ENCODE results near the gene HOMER2.

The HOMER2 gene

DNA sequence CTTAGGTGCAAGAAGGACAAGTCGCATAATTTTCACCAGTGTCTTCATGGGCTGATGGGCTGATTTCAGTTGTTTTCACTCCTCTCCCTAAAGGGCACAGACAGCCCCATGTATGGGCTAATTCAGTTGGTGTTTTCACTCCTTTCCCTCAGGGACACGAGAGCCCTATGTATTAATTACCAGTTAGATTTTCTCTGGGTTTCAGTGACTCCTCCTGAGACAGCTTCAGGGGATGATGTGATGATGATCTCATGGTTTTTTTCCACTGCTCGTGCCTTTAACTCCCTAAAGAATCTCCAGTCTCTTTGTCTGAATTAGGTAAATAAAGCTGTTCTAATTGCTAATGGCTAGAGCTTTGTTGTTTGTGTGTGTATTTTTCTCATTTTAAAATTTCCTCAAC, 43.4 kb upstream of the HOMER2 start:
- TF ChIP-seq EZH2phosphoT487 (IDR thresholded peaks at IDR 0.05; ENCODE audit: low read depth): no peak
- H3K9ac ChIP-seq (ENCODE audit: low read length): no peak overlapping the region
- no peak overlapping the region for H3K27ac ChIP-seq (ENCODE audit: low read length)
- H3K4me3 ChIP-seq (ENCODE audit: low read length): no peak overlapping the region
- H3K36me3 ChIP-seq (replicated peaks; ENCODE audit: low read depth, low read length): peaks cover 4% of the 10 kb centered on the region
- H3K9me3 ChIP-seq (ENCODE audit: insufficient read depth, low read length): no peaks in the 10 kb centered on the region
- peaks cover 6% of the 10 kb centered on the region for H3K4me1 ChIP-seq (ENCODE audit: low read length)
- H3K4me2 ChIP-seq (ENCODE audit: low read length): no peak overlapping the region
- no peaks in the 10 kb centered on the region for H3K79me2 ChIP-seq (ENCODE audit: low read length)
- H4K20me1 ChIP-seq (ENCODE audit: insufficient read depth, low read length): no peaks in the 10 kb centered on the region
- no peaks in the 10 kb centered on the region for H3K27me3 ChIP-seq (ENCODE audit: low read depth, low read length)
- H2AFZ ChIP-seq (ENCODE audit: low read depth, low read length): no peak overlapping the region

DNA sequence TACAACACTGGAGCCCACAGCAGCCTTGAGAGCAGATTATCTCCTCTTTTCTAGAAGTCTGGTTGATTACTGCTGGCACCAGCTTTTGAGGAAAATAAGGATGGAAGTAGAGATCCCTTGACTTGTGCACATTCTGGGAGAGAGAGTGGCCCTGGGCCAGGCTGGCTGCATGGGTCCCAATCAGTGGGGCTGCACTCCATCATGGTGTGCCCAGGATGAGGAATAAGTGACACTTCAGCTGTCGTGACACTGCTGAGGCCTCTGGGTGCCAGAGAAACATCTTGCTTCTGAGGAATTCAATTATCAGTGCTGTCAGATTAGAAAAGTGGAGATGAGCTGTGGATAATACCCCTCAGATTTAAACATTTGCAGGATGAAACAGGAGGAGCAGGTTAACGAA, 42.6 kb upstream of the HOMER2 start:
- no peak overlapping the region for H2AFZ ChIP-seq (ENCODE audit: low read depth, low read length)
- no peak overlapping the region for H3K27ac ChIP-seq (ENCODE audit: low read length)
- H3K9ac ChIP-seq (ENCODE audit: low read length): no peak overlapping the region
- H3K79me2 ChIP-seq (ENCODE audit: low read length): no peaks in the 10 kb centered on the region
- H3K9me3 ChIP-seq (ENCODE audit: insufficient read depth, low read length): no peaks in the 10 kb centered on the region
- H3K4me3 ChIP-seq (ENCODE audit: low read length): no peak overlapping the region
- TF ChIP-seq EZH2phosphoT487 (IDR thresholded peaks at IDR 0.05; ENCODE audit: low read depth): no peak
- TF ChIP-seq, protein P1, sequence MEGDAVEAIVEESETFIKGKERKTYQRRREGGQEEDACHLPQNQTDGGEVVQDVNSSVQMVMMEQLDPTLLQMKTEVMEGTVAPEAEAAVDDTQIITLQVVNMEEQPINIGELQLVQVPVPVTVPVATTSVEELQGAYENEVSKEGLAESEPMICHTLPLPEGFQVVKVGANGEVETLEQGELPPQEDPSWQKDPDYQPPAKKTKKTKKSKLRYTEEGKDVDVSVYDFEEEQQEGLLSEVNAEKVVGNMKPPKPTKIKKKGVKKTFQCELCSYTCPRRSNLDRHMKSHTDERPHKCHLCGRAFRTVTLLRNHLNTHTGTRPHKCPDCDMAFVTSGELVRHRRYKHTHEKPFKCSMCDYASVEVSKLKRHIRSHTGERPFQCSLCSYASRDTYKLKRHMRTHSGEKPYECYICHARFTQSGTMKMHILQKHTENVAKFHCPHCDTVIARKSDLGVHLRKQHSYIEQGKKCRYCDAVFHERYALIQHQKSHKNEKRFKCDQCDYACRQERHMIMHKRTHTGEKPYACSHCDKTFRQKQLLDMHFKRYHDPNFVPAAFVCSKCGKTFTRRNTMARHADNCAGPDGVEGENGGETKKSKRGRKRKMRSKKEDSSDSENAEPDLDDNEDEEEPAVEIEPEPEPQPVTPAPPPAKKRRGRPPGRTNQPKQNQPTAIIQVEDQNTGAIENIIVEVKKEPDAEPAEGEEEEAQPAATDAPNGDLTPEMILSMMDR (IDR thresholded peaks at IDR 0.05; ENCODE audit: low read depth, low read length): no peak
- peaks cover 8% of the 10 kb centered on the region for H3K36me3 ChIP-seq (replicated peaks; ENCODE audit: low read depth, low read length)
- H3K4me1 ChIP-seq (ENCODE audit: low read length): peaks cover 3% of the 10 kb centered on the region
- no peaks in the 10 kb centered on the region for H3K27me3 ChIP-seq (ENCODE audit: low read depth, low read length)
- no peak overlapping the region for H3K4me2 ChIP-seq (ENCODE audit: low read length)
- no peaks in the 10 kb centered on the region for H4K20me1 ChIP-seq (ENCODE audit: insufficient read depth, low read length)

DNA sequence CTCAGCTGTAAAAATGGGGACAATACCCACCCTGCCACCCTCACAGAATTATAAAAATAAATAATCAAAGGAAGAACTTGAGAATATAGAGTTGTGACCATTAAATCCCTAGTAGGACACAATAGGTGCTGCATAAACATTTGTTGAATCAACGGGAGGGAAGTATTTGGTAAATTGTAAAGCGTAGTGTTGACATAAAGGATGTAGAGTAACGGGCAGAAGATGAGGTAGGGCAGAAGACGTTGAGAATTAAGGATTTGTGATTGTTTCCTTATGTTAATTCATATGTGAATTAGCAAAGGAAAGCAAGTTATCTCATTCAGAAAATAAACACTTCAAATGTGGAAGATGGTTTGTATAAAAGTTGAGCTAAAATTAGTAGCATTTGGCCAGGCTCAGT, 40.6 kb upstream of the HOMER2 start:
- Histone ChIP-seq H3K27ac (ENCODE audit: low read length) (no peak overlapping the region), H3K4me3 (ENCODE audit: low read length) (no peak overlapping the region), H3K4me2 (ENCODE audit: low read length) (no peak overlapping the region), H3K9ac (ENCODE audit: low read length) (no peak overlapping the region), H3K4me1 (ENCODE audit: low read length) (no peaks in the 10 kb centered on the region), H2AFZ (ENCODE audit: low read depth, low read length) (no peak overlapping the region), H3K36me3 (replicated peaks; ENCODE audit: low read depth, low read length) (peaks cover 18% of the 10 kb centered on the region), H4K20me1 (ENCODE audit: insufficient read depth, low read length) (no peaks in the 10 kb centered on the region), H3K79me2 (ENCODE audit: low read length) (no peaks in the 10 kb centered on the region), H3K27me3 (ENCODE audit: low read depth, low read length) (no peaks in the 10 kb centered on the region), H3K9me3 (ENCODE audit: insufficient read depth, low read length) (no peaks in the 10 kb centered on the region)
- no peak for TF ChIP-seq EZH2phosphoT487 (IDR thresholded peaks at IDR 0.05; ENCODE audit: low read depth)
- TF ChIP-seq, protein P1 (IDR thresholded peaks at IDR 0.05; ENCODE audit: low read depth, low read length): no peak

DNA sequence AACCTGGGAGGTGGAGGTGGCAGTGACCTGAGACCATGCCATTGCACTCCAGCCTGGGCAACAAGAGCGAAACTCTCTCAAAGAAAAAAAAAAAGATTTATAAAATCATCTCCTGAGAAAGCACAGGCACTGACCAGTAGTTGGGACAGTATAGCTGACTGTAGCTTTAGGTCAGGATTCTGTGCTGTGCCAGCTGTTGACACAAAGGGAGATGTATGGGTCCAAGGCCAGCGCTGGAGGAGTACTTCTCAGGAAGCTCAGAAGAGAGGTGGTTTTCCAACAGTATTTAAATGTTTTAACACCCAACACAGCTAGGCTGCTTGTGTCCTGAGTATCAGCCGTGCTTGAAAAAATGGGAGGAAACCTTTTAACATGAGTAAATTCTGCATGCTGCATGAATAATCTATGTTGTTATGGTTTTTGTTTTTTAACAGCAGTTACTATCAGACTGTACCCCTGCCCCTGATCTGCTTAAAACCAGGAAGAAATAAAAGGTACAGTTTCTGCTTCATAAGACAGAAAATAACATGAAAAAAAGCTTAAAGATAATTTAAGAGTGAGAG, 40.0 kb upstream of the HOMER2 start:
- peaks cover 19% of the 10 kb centered on the region for H3K36me3 ChIP-seq (replicated peaks; ENCODE audit: low read depth, low read length)
- no peak overlapping the region for H3K4me2 ChIP-seq (ENCODE audit: low read length)
- TF ChIP-seq, protein P1 (IDR thresholded peaks at IDR 0.05; ENCODE audit: low read depth, low read length): no peak
- TF ChIP-seq EZH2phosphoT487 (IDR thresholded peaks at IDR 0.05; ENCODE audit: low read depth): no peak
- no peaks in the 10 kb centered on the region for H3K27me3 ChIP-seq (ENCODE audit: low read depth, low read length)
- no peaks in the 10 kb centered on the region for H4K20me1 ChIP-seq (ENCODE audit: insufficient read depth, low read length)
- no peaks in the 10 kb centered on the region for H3K4me1 ChIP-seq (ENCODE audit: low read length)
- peaks cover 2% of the 10 kb centered on the region for H3K79me2 ChIP-seq (ENCODE audit: low read length)
- no peak overlapping the region for H3K27ac ChIP-seq (ENCODE audit: low read length)
- H3K9me3 ChIP-seq (ENCODE audit: insufficient read depth, low read length): no peaks in the 10 kb centered on the region
- no peak overlapping the region for H3K4me3 ChIP-seq (ENCODE audit: low read length)
- no peak overlapping the region for H2AFZ ChIP-seq (ENCODE audit: low read depth, low read length)
- no peak overlapping the region for H3K9ac ChIP-seq (ENCODE audit: low read length)
